GM12801 (cell line): ENCODE data around the gene STOM.

Source experiments
- CTCF ChIP-seq: IDR thresholded peaks from one replicate; pipeline ENCODE4 v1.5.1; 2011; ENCODE audit warnings: control low read depth; ENCODE audit not compliant: insufficient read length; ENCODE audit errors: extremely low read depth

The STOM gene

DNA sequence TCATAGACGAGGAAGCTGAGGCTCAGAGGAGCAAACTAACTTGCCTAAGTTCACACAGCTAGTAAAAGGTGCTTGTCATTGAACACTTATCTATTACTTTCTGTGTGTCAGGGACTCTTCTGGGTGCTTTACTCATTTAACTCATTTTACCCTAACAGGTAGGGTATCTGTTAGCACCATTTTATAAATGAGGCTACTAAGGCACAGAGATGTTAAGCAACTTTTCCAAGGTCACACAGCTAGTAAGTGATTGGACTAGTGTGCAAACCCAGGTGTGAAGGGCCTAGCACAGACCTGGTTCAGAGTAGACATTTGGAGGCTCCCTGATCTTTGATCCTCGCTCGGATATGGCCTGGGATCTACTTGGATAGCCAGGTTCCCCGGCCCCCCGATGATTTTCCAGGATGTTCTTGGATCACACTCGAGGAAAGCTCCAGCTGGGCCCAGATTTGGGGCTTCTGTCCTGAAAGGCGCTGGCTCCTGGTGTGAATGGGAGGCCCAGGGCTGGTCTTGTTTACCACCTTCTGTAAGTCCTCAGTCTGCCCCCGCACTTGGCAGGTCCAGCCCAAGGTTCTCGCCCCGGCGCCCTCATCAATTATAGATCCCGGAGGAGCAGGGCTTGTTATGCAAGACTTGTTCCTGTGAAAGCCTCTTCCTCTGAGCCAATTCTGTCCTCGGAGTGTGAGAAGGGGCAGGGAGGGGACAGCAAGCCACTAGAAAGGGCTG lies 64.6 kb downstream of the STOM start:
- no peak for TF ChIP-seq CTCF

DNA sequence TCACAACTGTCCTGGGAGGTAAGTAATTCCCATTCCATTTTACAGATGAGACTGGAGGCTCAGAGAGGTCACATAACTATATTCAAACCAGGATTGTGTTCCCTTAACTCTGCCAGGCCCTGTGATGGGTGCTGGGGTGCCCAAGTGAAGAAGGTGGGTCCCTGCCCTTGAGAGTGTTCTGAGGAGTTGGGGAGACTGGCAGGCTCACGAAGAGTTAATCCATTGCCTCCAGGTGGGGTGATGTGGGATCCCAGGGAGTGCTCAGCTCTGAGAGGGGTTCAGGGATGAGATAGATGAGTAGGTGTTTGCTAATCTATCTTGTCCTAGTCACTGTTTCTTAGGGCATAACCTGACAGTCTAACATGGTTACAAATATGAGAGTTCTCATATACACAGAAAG lies 65.3 kb downstream of the STOM start:
- TF ChIP-seq CTCF = no peak

- no peak for TF ChIP-seq CTCF
These were observed 66.3 kb downstream of the STOM start for GRCh38 chr9:121303456-121304451.

DNA sequence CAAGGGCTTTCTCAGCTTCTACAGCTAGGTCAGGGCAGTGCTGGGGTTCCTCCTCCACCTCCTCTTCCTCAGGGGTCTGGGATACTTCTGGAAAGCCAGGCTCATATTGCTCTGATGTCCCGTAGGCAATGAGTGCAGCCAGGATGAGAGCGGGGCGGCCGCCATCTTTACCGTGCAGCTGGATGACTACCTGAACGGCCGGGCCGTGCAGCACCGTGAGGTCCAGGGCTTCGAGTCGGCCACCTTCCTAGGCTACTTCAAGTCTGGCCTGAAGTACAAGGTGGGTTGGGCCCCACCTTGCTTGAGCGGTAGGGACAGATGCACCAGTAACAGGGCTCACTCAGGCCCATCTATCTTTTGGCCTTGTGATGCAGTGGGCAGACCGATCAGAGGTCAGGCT lies 67.3 kb downstream of the STOM start:
- TF ChIP-seq CTCF = no peak

- TF ChIP-seq CTCF = no peak
These were observed 67.7 kb downstream of the STOM start for GRCh38 chr9:121302341-121302740.

GRCh38 chr9:121301881-121302286 lies 68.2 kb downstream of the STOM start:
- no peak for TF ChIP-seq CTCF

GRCh38 chr9:121300283-121301119 lies 69.5 kb downstream of the STOM start:
- no peak for TF ChIP-seq CTCF
